ENCODE measurements around the gene CERCAM. TPM values are rescaled to one million over a fixed set of nuclear protein-coding genes. Genes with fewer than 3 reads are reported as not detected.

CERCAM gene
- total and polyA plus RNA-seq, 7 experiments from 2014 or later, result 0.15 to 2.2 (median 0.72) TPM

DNA sequence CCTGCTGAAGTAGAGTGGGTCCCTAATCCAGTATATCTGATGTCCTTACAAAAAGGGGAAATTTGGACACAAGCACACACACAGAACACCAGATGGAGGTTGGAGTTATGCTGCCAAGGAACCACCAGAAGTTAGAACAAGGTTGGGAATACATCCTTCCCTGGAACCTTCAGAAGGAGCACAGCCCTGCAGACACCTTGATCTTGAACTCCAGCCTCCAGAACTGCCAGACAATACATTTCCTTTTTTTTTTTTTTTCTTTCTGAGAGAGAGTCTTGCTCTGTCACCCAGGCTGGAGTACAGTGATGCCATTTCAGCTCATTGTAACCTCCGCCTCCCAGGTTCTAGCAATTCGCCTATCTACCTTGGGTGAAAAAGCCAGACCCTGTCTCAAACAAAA is 28.1 kb downstream of the CERCAM start:
- Histone ChIP-seq H3K27ac (ENCODE audit: low read depth, low read length) (no peak overlapping the region), H3K9me3 (ENCODE audit: control insufficient read depth in 2 of 3, low read length in 3 of 3) (no peaks in the 10 kb centered on the region), H3K36me3 (ENCODE audit: control insufficient read depth in 2 of 3, insufficient read depth in 3 of 3, low read length in 3 of 3) (no peaks in the 10 kb centered on the region), H3K4me3 (ENCODE audit: low read length) (no peak overlapping the region), H3K27me3 (ENCODE audit: control insufficient read depth in 2 of 2, insufficient read depth in 2 of 2, low read length in 2 of 2) (no peaks in the 10 kb centered on the region), H3K4me1 (ENCODE audit: control insufficient read depth in 2 of 2, insufficient read depth in 2 of 2, low read length in 2 of 2) (no peaks in the 10 kb centered on the region)
- CTCF ChIA-PET, result interaction anchor here (0.6 to 0.7 kb wide), 2 partner anchors 117 to 157 kb away, joined by 4 to 6 read pairs; no protein-coding TSS in a partner anchor
- POLR2A ChIA-PET, result no interaction called here
- Mint-ChIP-seq H3K9me3 (no peaks in the 10 kb centered on the region), H3K27me3 (no peaks in the 10 kb centered on the region), H3K36me3 (no peaks in the 10 kb centered on the region), H3K4me3 (no peak overlapping the region), H3K27ac (no peak overlapping the region), H3K4me1 (peaks cover 0 to 2% (median 0%) of the 10 kb centered on the region in 7 donors)
- DNase-seq (no peak), ATAC-seq (no peak)
- intact Hi-C loops (cut with micrococcal nuclease), result no loop called here

DNA sequence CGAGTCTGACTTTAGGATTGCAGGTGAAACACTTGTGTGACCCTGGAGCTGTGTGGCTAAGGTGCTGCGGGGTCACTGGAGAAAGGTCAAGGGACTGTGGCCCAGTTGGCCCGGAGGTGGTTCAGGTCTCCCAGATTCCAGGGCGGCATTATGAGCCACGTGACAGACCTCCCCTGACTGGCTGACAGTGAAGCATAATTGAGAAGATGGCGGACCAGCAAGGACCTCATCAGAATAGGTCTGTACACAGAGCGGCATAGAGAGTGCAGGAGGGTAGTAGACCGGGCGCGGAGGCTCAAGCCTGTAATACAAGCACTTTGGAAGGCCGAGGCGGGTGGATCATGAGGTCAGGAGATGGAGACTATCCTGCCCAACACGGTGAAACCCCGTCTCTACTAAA is 34.3 kb downstream of the CERCAM start:
- H3K27ac Mint-ChIP-seq, result peak overlapping the region; percentile 32 to 93 (median 62)
- ATAC-seq, result no peak
- peaks cover 13 to 26% (median 19%) of the 10 kb centered on the region in 7 donors for H3K4me1 Mint-ChIP-seq
- peaks cover 0 to 2% (median 0%) of the 10 kb centered on the region in 3 experiments for H3K36me3 ChIP-seq (ENCODE audit: control insufficient read depth in 2 of 3, insufficient read depth in 3 of 3, low read length in 3 of 3)
- H3K27me3 ChIP-seq (ENCODE audit: control insufficient read depth in 2 of 2, insufficient read depth in 2 of 2, low read length in 2 of 2), result no peaks in the 10 kb centered on the region
- peak overlapping the region; percentile 12 to 92 (median 68) for H3K4me3 Mint-ChIP-seq
- H3K9me3 ChIP-seq (ENCODE audit: control insufficient read depth in 2 of 3, low read length in 3 of 3), result no peaks in the 10 kb centered on the region
- ChIA-PET CTCF (interaction anchor here (0.7 kb wide), 1 partner anchor 389 kb away, joined by 3 read pairs; no protein-coding TSS in a partner anchor), POLR2A (interaction anchor here (1.2 to 1.3 kb wide), 2 partner anchors 35 to 179 kb away, joined by 3 to 5 read pairs; partner anchors contain the start of genes GOLGA2 and SWI5)
- no peak overlapping the region for H3K4me3 ChIP-seq (ENCODE audit: low read length)
- peaks cover 0 to 8% (median 0%) of the 10 kb centered on the region in 5 donors for H3K36me3 Mint-ChIP-seq
- H3K4me1 ChIP-seq (ENCODE audit: control insufficient read depth in 2 of 2, insufficient read depth in 2 of 2, low read length in 2 of 2), result peaks cover 7 to 9% of the 10 kb centered on the region in 2 donors
- H3K9me3 Mint-ChIP-seq, result no peaks in the 10 kb centered on the region
- no peaks in the 10 kb centered on the region for H3K27me3 Mint-ChIP-seq
- H3K27ac ChIP-seq (ENCODE audit: low read depth, low read length), result no peak overlapping the region
- no peak for DNase-seq
- intact Hi-C loops (cut with micrococcal nuclease), result loop anchor here (5.0 to 10.0 kb wide), 6 partner anchors 253 to 1230 kb away; partner anchors contain the start of genes DNM1 (in 1 of the 2), DOLK (in 1 of the 2), ENDOG (in 1 of the 2) and IER5L (in 1 of the 2)

DNA sequence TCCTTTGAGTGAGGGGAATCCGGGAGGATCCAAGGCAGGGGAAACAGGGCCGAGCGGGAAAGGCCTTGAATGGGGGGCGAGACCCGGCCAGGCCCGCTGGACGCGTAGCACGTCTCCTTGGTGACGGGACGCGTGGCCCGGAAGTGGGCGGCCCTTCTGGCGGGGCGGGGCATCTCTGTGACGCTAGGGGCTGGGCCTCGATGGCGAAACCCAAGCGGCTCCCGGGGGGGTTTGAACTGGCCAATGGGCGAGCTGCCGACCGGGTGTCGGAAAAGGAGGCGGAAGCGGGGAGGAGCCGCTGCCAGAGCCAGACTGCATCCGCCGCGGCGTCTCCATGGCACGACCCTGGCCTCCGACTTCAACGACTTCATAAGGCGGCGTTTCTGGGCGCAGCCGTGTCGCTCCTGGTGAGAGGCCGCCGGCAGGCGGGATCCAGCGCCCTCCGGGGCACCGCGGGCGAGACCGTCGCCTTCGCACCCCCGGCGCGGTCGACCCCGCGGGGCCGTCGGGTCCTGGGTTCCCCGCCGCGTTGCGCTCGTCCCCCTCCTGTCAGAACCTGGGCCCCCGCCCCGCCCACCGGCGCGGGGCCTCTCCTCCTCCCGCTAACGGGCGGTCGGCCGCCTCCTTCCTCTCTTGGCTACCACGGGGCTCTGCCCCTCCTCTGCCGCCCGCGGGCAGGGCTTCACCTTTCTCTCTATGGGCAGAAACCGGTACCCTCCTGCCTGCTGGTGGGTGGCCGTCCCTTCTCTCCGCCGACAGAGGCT is 35.4 kb downstream of the CERCAM start, which contains the start of gene ODF2:
Gene ODF2 (plus strand): TSS at position 158 of the 764 bp plus-strand sequence. CDS start 86 bp downstream, at position 244.
- Mint-ChIP-seq H3K36me3 (peaks cover 0 to 18% (median 0%) of the 10 kb centered on the region in 5 donors), H3K27ac (peak within 1 kb of the TSS; percentile 76 to 94 (median 90)), H3K4me1 (peaks cover 15 to 27% (median 20%) of the 10 kb centered on the region in 7 donors), H3K4me3 (peak within 1 kb of the TSS; percentile 85 to 94 (median 90)), H3K27me3 (no peaks in the 10 kb centered on the region), H3K9me3 (no peaks in the 10 kb centered on the region)
- H3K4me3 ChIP-seq (ENCODE audit: low read length), result peak within 1 kb of the TSS; percentile 87
- H3K9me3 ChIP-seq (ENCODE audit: control insufficient read depth in 2 of 3, low read length in 3 of 3), result no peaks in the 10 kb centered on the region
- intact Hi-C loops (cut with micrococcal nuclease), result loop anchor here (1.0 to 10.0 kb wide), 24 partner anchors 18 to 1231 kb away; partner anchors contain the start of genes COQ4 (in 2 of the 2), GLE1 (in 2 of the 2), SET (in 2 of the 2) and SPTAN1 (in 2 of the 2)
- POLR2A ChIA-PET, result interaction anchor here (0.6 to 1.3 kb wide), 4 partner anchors 36 to 180 kb away, joined by 3 to 5 read pairs (median 3); partner anchors contain the start of genes GOLGA2 and SWI5
- ATAC-seq, result peak; percentile 94
- peak within 1 kb of the TSS; percentile 88 for H3K27ac ChIP-seq (ENCODE audit: low read depth, low read length)
- peak; percentile 96 to 99 (median 98) for DNase-seq
- peaks cover 7 to 9% of the 10 kb centered on the region in 2 donors for H3K4me1 ChIP-seq (ENCODE audit: control insufficient read depth in 2 of 2, insufficient read depth in 2 of 2, low read length in 2 of 2)
- CTCF ChIA-PET, result no interaction called here
- H3K36me3 ChIP-seq (ENCODE audit: control insufficient read depth in 2 of 3, insufficient read depth in 3 of 3, low read length in 3 of 3), result peaks cover 4 to 13% (median 5%) of the 10 kb centered on the region in 3 experiments
- no peaks in the 10 kb centered on the region for H3K27me3 ChIP-seq (ENCODE audit: control insufficient read depth in 2 of 2, insufficient read depth in 2 of 2, low read length in 2 of 2)

DNA sequence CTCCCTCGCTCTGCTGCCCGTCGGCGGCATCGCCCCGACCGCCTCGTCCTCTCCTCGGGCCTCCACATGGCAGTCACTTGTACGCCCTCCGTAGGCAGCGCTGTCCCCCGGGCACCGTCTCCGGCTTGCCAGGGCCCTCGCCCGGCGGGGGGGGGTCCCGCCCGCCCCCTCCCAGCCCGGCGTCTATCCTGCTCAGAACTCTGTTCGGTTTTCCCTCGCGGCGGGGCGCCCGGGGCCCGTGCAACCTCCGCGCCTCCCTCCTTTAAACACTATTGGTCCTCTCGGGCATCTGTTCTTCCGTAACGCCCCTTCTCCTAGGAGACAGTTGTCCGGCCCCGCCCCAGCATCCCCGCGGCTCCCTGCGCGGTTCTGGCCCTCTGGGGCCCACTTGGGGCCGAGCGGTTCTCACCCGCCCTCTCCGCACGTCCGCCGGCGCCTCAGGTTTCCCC is 36.0 kb downstream of the CERCAM start:
- peaks cover 6 to 16% (median 8%) of the 10 kb centered on the region in 3 experiments for H3K36me3 ChIP-seq (ENCODE audit: control insufficient read depth in 2 of 3, insufficient read depth in 3 of 3, low read length in 3 of 3)
- ATAC-seq, result peak; percentile 57
- peak overlapping the region; percentile 88 for H3K27ac ChIP-seq (ENCODE audit: low read depth, low read length)
- H3K9me3 ChIP-seq (ENCODE audit: control insufficient read depth in 2 of 3, low read length in 3 of 3), result no peaks in the 10 kb centered on the region
- Mint-ChIP-seq H3K36me3 (peaks cover 0 to 19% (median 0%) of the 10 kb centered on the region in 5 donors), H3K27me3 (no peaks in the 10 kb centered on the region), H3K27ac (peak overlapping the region; percentile 76 to 94 (median 90)), H3K4me1 (peaks cover 15 to 27% (median 20%) of the 10 kb centered on the region in 7 donors), H3K9me3 (no peaks in the 10 kb centered on the region), H3K4me3 (peak overlapping the region; percentile 85 to 94 (median 90))
- DNase-seq, result peak in 8 of 9 donors; percentile 41 to 76 (median 56)
- intact Hi-C loops (cut with micrococcal nuclease), result loop anchor here (1.0 to 10.0 kb wide), 24 partner anchors 18 to 1232 kb away; partner anchors contain the start of genes COQ4 (in 2 of the 2), GLE1 (in 2 of the 2), SET (in 2 of the 2) and SPTAN1 (in 2 of the 2)
- ChIA-PET CTCF (no interaction called here), POLR2A (no interaction called here)
- H3K4me1 ChIP-seq (ENCODE audit: control insufficient read depth in 2 of 2, insufficient read depth in 2 of 2, low read length in 2 of 2), result peaks cover 7 to 9% of the 10 kb centered on the region in 2 donors
- H3K27me3 ChIP-seq (ENCODE audit: control insufficient read depth in 2 of 2, insufficient read depth in 2 of 2, low read length in 2 of 2), result no peaks in the 10 kb centered on the region
- H3K4me3 ChIP-seq (ENCODE audit: low read length), result peak overlapping the region; percentile 87

DNA sequence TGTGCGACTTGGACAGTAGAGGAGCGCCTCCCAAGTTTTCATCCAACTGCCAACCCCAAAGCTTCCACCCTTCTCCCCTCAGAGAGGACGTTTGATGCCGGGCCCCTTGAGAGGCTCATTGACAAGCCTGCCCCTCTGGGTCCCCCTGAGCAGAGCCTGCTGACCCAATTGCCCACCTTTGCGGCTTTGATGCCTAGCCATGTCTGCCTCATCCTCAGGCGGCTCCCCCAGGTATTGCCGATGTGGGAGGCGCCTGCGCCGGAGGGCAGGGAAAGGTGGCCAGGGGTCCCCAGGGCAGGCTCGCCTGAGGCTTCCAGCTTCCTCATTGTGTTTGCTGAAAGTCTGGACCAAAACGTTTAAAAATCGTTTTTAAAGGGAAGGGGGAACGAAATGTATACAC is 36.5 kb downstream of the CERCAM start:
- no peaks in the 10 kb centered on the region for H3K27me3 Mint-ChIP-seq
- peak overlapping the region in 5 of 9 donors; percentile 12 to 94 (median 53) for H3K27ac Mint-ChIP-seq
- Histone ChIP-seq H3K36me3 (ENCODE audit: control insufficient read depth in 2 of 3, insufficient read depth in 3 of 3, low read length in 3 of 3) (peaks cover 6 to 16% (median 8%) of the 10 kb centered on the region in 3 experiments), H3K27ac (ENCODE audit: low read depth, low read length) (peak overlapping the region; percentile 88), H3K4me1 (ENCODE audit: control insufficient read depth in 2 of 2, insufficient read depth in 2 of 2, low read length in 2 of 2) (peaks cover 7 to 9% of the 10 kb centered on the region in 2 donors), H3K4me3 (ENCODE audit: low read length) (peak overlapping the region; percentile 87), H3K27me3 (ENCODE audit: control insufficient read depth in 2 of 2, insufficient read depth in 2 of 2, low read length in 2 of 2) (no peaks in the 10 kb centered on the region), H3K9me3 (ENCODE audit: control insufficient read depth in 2 of 3, low read length in 3 of 3) (no peaks in the 10 kb centered on the region)
- ATAC-seq (no peak), DNase-seq (no peak)
- ChIA-PET CTCF (no interaction called here), POLR2A (interaction anchor here (0.7 to 1.2 kb wide), 2 partner anchors 48 to 194 kb away, joined by 4 to 5 read pairs; partner anchors contain the start of gene GLE1)
- H3K4me3 Mint-ChIP-seq, result peak overlapping the region; percentile 85 to 94 (median 90)
- H3K36me3 Mint-ChIP-seq, result peaks cover 0 to 22% (median 3%) of the 10 kb centered on the region in 5 donors
- H3K9me3 Mint-ChIP-seq, result no peaks in the 10 kb centered on the region
- intact Hi-C loops (cut with micrococcal nuclease), result loop anchor here (2.0 to 10.0 kb wide), 8 partner anchors 94 to 1232 kb away; partner anchors contain the start of genes DNM1 (in 1 of the 2), DOLK (in 1 of the 2), ENDOG (in 1 of the 2) and IER5L (in 1 of the 2)
- peaks cover 15 to 27% (median 20%) of the 10 kb centered on the region in 7 donors for H3K4me1 Mint-ChIP-seq

DNA sequence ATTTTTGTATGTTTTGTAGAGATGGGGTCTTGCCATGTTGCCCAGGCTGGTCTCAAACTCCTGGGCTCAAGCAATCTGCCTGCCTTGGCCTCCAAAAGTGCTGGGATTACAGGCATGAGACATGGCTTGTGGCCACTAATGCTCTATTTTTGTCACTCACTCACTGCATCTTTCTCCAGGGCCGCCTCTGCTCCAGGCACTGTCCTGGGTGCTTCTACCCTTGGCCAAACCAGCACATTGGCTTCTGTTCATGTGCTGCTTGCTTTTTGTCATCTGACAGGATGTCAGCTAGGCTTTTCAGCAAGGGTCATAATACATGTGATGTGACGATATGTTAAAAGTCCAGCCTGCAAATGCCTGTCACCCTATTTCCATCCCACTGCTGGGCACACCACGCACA is 38.4 kb downstream of the CERCAM start:
- DNase-seq, result no peak
- no peak for ATAC-seq
- POLR2A ChIA-PET, result interaction anchor here (0.8 kb wide), 1 partner anchor 179 kb away, joined by 3 read pairs; no protein-coding TSS in a partner anchor

More for the DNA sequence above, 38.4 kb downstream of the CERCAM start:
- no peaks in the 10 kb centered on the region for H3K27me3 ChIP-seq (ENCODE audit: control insufficient read depth in 2 of 2, insufficient read depth in 2 of 2, low read length in 2 of 2)
- no peaks in the 10 kb centered on the region for H3K9me3 Mint-ChIP-seq
- CTCF ChIA-PET, result no interaction called here
- H3K4me1 Mint-ChIP-seq, result peaks cover 15 to 27% (median 20%) of the 10 kb centered on the region in 7 donors
- H3K4me1 ChIP-seq (ENCODE audit: control insufficient read depth in 2 of 2, insufficient read depth in 2 of 2, low read length in 2 of 2), result peaks cover 7 to 9% of the 10 kb centered on the region in 2 donors
- peaks cover 6 to 26% (median 15%) of the 10 kb centered on the region in 3 experiments for H3K36me3 ChIP-seq (ENCODE audit: control insufficient read depth in 2 of 3, insufficient read depth in 3 of 3, low read length in 3 of 3)
- no peaks in the 10 kb centered on the region for H3K27me3 Mint-ChIP-seq
- intact Hi-C loops (cut with micrococcal nuclease), result loop anchor here (5.0 to 10.0 kb wide), 6 partner anchors 257 to 1234 kb away; partner anchors contain the start of genes DNM1 (in 1 of the 2), DOLK (in 1 of the 2), ENDOG (in 1 of the 2) and IER5L (in 1 of the 2)
- no peak overlapping the region for H3K27ac Mint-ChIP-seq
- H3K4me3 ChIP-seq (ENCODE audit: low read length), result no peak overlapping the region
- no peaks in the 10 kb centered on the region for H3K9me3 ChIP-seq (ENCODE audit: control insufficient read depth in 2 of 3, low read length in 3 of 3)
- H3K4me3 Mint-ChIP-seq, result peak overlapping the region in 3 of 10 donors; percentile 38 to 60 (median 44)
- H3K36me3 Mint-ChIP-seq, result peaks cover 0 to 31% (median 6%) of the 10 kb centered on the region in 5 donors
- no peak overlapping the region for H3K27ac ChIP-seq (ENCODE audit: low read depth, low read length)

Data from naive thymus-derived CD4-positive, alpha-beta T cell (primary cell).